Keratinocyte (primary cell): ENCODE data around the gene CMTM7. TPM values are rescaled to one million over a fixed set of nuclear protein-coding genes. Genes with fewer than 3 reads are reported as not detected.

ENCODE experiments used
- DNase-seq: peaks from one replicate; pipeline ENCODE4 v3.0.0-alpha.2; 2011; ENCODE audit warnings: low read depth, missing footprints, low spot score
- FAIRE-seq: peaks from 2 replicates; lab custom pipeline; 2011; peaks lifted over from hg19 to GRCh38; lab: Jason Lieb, UNC
- H2AFZ ChIP-seq: 2 replicates; pipeline ENCODE4 v1.6.0; 2012; ENCODE audit warnings: low read length, control low read depth, inconsistent platforms; ENCODE audit not compliant: control insufficient read depth
- H3K27ac ChIP-seq: 2 replicates; pipeline ENCODE4 v1.5.1; 2011; ENCODE audit warnings: low read length; ENCODE audit not compliant: control insufficient read depth, insufficient read depth
- H3K27me3 ChIP-seq: 3 replicates; pipeline ENCODE4 v1.6.0; 2011; ENCODE audit warnings: low read length; ENCODE audit not compliant: control insufficient read depth, insufficient read depth; ENCODE audit errors: extremely low read depth
- H3K36me3 ChIP-seq, 2 experiments: 2 replicates in 1 of 2; 3 replicates in 1 of 2; pipeline ENCODE4 v1.5.1; 2011; ENCODE audit warnings: low read length in 2 of 2, mild to moderate bottlenecking in 1 of 2; ENCODE audit not compliant: control insufficient read depth in 2 of 2, insufficient read depth in 2 of 2; ENCODE audit errors: extremely low read depth in 1 of 2
- H3K4me1 ChIP-seq: 3 replicates; pipeline ENCODE4 v1.5.1; 2011; ENCODE audit warnings: low read length; ENCODE audit not compliant: control insufficient read depth, insufficient read depth; ENCODE audit errors: extremely low read depth
- H3K4me2 ChIP-seq: 3 replicates; pipeline ENCODE4 v1.6.0; 2011; ENCODE audit warnings: low read depth, low read length; ENCODE audit not compliant: control insufficient read depth, insufficient read depth; ENCODE audit errors: extremely low read depth
- H3K4me3 ChIP-seq, 3 experiments: fragments of 200-600 bp in 1 of 3; sonication (generic) in 1 of 3; 2 replicates in 2 of 3; 3 replicates in 1 of 3; pipeline ENCODE4 v1.5.1; 2011 to 2016; ENCODE audit warnings: low read length in 3 of 3, mild to moderate bottlenecking in 3 of 3, control low read depth in 2 of 3, inconsistent platforms in 1 of 3, low read depth in 1 of 3, mixed read lengths in 1 of 3, mixed run types in 1 of 3, moderate library complexity in 1 of 3; ENCODE audit not compliant: control insufficient read depth in 2 of 3, insufficient read depth in 2 of 3; ENCODE audit errors: extremely low read depth in 1 of 3
- H3K79me2 ChIP-seq: 2 replicates; pipeline ENCODE4 v1.6.0; 2012; ENCODE audit warnings: low read length; ENCODE audit not compliant: control insufficient read depth, insufficient read depth
- H3K9ac ChIP-seq: 3 replicates; pipeline ENCODE4 v1.6.0; 2011; ENCODE audit warnings: low read length; ENCODE audit not compliant: control insufficient read depth, insufficient read depth; ENCODE audit errors: extremely low read depth
- H3K9me1 ChIP-seq: 3 replicates; pipeline ENCODE4 v1.6.0; 2011; ENCODE audit warnings: low read length; ENCODE audit not compliant: control insufficient read depth, insufficient read depth; ENCODE audit errors: extremely low read depth
- H3K9me3 ChIP-seq: 2 replicates; pipeline ENCODE4 v1.5.1; 2012; ENCODE audit warnings: low read depth, low read length; ENCODE audit not compliant: control insufficient read depth
- H4K20me1 ChIP-seq: 3 replicates; pipeline ENCODE4 v1.6.0; 2011; ENCODE audit warnings: low read length; ENCODE audit not compliant: control insufficient read depth, insufficient read depth; ENCODE audit errors: extremely low read depth
- CTCF ChIP-seq, 3 experiments: IDR thresholded peaks in 1 of 3; conservative IDR thresholded peaks in 1 of 3; optimal IDR thresholded peaks in 1 of 3; 2 replicates in 2 of 3; 3 replicates in 1 of 3; pipeline versions ENCODE3 to v1.5.1; 2011; ENCODE audit warnings: low read length in 3 of 3, mild to moderate bottlenecking in 3 of 3, moderate library complexity in 2 of 3, control low read depth in 1 of 3, inconsistent platforms in 1 of 3; ENCODE audit not compliant: insufficient read depth in 2 of 3; ENCODE audit errors: extremely low read depth in 1 of 3
- EZH2 ChIP-seq: IDR thresholded peaks from one replicate; pipeline ENCODE4 v1.6.1; 2012; ENCODE audit warnings: inconsistent platforms, mild to moderate bottlenecking, low read length, moderate library complexity
- dilution Hi-C: fragments of 300-500 bp; cut with MboI; formaldehyde crosslinking; loops from one replicate; pipeline ENCODE4 v1.7.0; 2020; ENCODE audit warnings: low sequenced_read_pairs; ENCODE audit not compliant: extremely low pct_ligation_motif_present
- polyA plus RNA-seq, 5 experiments: library from polyadenylated mRNA; depleted of rRNA in 3 of 5; stranded (reverse) in 3 of 5; stranded (forward) in 1 of 5; unstranded in 1 of 5; fragments of >200 nt; gene quantifications; 1 replicate in 1 of 5; 2 replicates in 3 of 5; 3 replicates in 1 of 5; pipeline versions ENCODE4 v1.2.1 to v1.2.3, GENCODE V29; 2011 to 2012; ENCODE audit warnings: missing spikeins in 2 of 5, low read depth in 1 of 5, low replicate concordance in 1 of 5

CMTM7 gene
- polyA plus RNA-seq, 1 donor (not counting 4 experiments of a cell fraction or from before 2014, with no cell fraction given): 47.2 TPM

GRCh38 chr3:32355751-32356291 lies 35.8 kb upstream of the CMTM7 start:
- Histone ChIP-seq H2AFZ (no peak overlapping the region), H3K27ac (no peak overlapping the region), H3K9ac (no peak overlapping the region), H3K4me1 (peaks cover 7% of the 10 kb centered on the region), H3K4me3 (no peak overlapping the region), H3K4me2 (no peak overlapping the region), H3K36me3 (no peaks in the 10 kb centered on the region), H4K20me1 (no peaks in the 10 kb centered on the region), H3K9me1 (no peaks in the 10 kb centered on the region), H3K27me3 (no peaks in the 10 kb centered on the region), H3K9me3 (no peaks in the 10 kb centered on the region), H3K79me2 (no peaks in the 10 kb centered on the region)
- DNase-seq: no peak
- dilution Hi-C loops: no loop called here
- FAIRE-seq: no peak
- no peak for TF ChIP-seq CTCF (optimal IDR thresholded peaks at IDR 0.05 in 1 of 3, IDR thresholded peaks at IDR 0.05 in 1 of 3, conservative IDR thresholded peaks at IDR 0.05 in 1 of 3; ENCODE audit: extremely low read depth in 1 of 3, insufficient read depth in 2 of 3, low read length in 3 of 3)
- TF ChIP-seq EZH2: no peak

GRCh38 chr3:32359766-32360492 lies 31.7 kb upstream of the CMTM7 start:
- Histone ChIP-seq H4K20me1 (no peaks in the 10 kb centered on the region), H3K36me3 (no peaks in the 10 kb centered on the region), H3K9me3 (no peaks in the 10 kb centered on the region), H3K9me1 (no peaks in the 10 kb centered on the region), H3K4me2 (no peak overlapping the region), H3K27ac (no peak overlapping the region), H3K27me3 (no peaks in the 10 kb centered on the region), H3K4me3 (no peak overlapping the region), H3K4me1 (peaks cover 7% of the 10 kb centered on the region), H3K9ac (no peak overlapping the region), H3K79me2 (no peaks in the 10 kb centered on the region), H2AFZ (no peak overlapping the region)
- FAIRE-seq (no peak), DNase-seq (no peak)
- TF ChIP-seq CTCF (optimal IDR thresholded peaks at IDR 0.05 in 1 of 3, IDR thresholded peaks at IDR 0.05 in 1 of 3, conservative IDR thresholded peaks at IDR 0.05 in 1 of 3; ENCODE audit: extremely low read depth in 1 of 3, insufficient read depth in 2 of 3, low read length in 3 of 3) (no peak), EZH2 (no peak)
- dilution Hi-C loops: no loop called here
